NCI-H2081 (cell line): Measurements from ENCODE around the gene ZNF792.
"Not testable (repeated sequence)": the region's sequence is repeated elsewhere in the genome, so short reads cannot be mapped to it uniquely, and the experiment has no call there.

Experiments
- DNase-seq, 2 experiments: peaks; one replicate each; lab custom pipeline; 2025; lab: John Stamatoyannopoulos, UW

Gene ZNF792

DNA sequence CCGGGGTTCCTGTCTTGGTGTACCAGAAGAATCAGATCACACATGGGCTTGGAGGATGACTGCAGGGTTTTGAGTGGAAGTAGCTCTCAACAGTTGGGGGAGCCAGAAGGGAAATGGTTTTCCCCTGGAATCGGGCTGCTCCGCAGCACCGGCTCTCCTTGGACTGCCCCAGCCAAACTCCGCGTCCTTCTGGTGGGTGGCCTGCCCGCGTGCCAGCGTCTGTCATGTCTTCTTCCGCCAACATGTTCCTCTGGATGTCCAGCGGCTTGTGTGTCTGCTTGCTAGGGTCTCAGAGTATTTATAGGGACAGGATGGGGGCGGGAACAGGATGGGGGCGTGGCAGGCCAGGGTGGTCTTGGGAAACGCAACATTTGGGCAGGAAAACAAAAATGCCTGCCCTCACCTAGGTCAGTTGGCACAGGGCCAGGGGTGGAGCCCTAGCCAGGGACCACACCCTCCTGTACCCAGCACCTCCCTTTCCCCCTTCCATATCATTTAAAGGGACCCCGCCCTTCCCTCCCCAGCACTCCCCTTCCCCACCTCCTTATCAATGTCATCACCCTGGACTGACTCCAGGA lies 38.7 kb downstream of the ZNF792 start:
- no peak for DNase-seq

DNA sequence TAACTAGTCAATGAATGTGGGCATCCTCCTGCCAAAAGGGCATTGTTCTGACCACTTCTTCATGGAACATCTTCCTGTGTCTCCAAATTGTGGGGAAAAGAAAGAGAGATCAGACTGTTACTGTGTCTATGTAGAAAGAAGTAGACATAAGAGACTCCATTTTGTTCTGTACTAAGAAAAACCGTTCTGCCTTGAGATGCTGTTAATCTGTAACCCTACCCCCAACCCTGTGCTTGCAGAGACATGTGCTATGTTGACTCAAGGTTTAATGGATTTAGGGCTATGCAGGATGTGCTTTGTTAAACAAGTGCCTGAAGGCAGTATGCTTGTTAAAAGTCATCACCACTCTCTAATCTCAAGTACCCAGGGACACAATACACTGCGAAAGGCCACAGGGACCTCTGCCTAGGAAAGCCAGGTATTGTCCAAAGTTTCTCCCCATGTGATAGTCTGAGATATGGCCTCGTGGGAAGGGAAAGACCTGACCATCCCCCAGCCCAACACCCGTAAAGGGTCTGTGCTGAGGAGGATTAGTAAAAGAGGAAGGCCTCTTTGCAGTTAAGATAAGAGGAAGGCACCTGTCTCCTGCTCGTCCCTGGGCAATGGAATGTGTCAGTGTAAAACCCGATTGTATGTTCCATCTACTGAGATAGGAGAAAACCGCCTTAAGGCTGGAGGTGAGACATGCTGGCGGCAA lies 43.8 kb downstream of the ZNF792 start:
- not testable (repeated sequence) for DNase-seq

DNA sequence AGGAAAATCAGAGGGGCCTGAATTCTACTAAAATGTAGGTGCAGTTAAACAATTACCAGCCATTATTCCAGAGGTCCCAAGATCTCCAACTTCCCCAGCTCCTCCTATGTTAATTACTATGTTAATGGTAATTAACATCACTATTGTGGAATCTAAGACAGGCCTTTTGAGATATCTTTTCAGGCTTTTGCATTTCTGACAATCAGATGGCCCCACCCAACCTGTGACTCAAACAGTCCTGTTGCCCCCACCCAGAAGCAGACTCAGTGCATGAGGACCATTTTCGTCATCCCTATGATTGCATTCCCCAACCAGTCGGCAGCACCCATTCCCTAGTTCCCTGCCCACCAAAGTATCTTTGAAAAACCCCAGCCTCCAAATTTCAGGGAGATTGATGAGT lies 45.8 kb downstream of the ZNF792 start:
- DNase-seq: no peak

DNA sequence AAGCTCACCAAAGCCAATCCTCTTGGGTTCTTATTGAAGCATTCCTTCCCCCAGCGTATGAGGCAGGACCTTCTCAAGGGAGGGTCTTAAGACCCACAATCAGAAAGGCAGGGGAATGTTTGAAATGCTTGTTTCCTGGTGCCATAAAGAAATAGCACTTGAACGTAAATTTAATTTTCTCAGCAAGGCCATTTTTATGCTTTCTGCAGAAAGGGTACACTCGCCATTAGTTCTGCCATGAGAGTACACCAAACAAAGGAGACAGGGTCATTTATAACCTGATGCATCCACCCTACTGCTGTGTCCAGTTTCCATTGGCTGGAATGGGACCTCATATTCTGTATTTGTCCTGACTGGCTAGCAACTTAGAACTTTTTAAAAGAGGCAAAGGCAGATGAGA lies 46.9 kb downstream of the ZNF792 start:
- DNase-seq: not testable (repeated sequence)

DNA sequence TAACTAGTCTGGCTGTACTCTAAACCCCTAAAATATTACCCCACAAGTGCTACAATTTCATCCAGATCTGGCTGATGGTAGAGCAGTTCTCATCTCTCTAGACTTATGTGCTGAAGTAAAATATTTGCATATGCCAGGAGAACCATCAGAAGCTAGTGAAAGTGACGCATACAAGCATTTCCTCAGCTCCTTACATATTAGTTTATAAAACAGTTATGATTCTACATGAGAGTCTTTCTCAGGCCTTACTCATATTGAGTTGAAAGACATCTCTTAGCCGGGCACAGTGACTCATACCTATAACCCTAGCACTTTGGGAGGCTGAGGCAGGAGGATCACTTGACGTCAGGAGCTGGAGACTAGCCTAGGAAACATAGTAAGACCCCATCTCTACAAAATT lies 53.3 kb downstream of the ZNF792 start:
- DNase-seq: no peak
